NCI-H2081 treated with DMSO at 0.1 percent for 48 hours (cell line): ENCODE results near the gene FARS2.
A peak's percentile ranks its signal among the peaks of the same experiment; 100 is the strongest.

Source experiments
- DNase-seq: peaks from one replicate; lab custom pipeline; 2025; lab: John Stamatoyannopoulos, UW

The FARS2 gene

DNA sequence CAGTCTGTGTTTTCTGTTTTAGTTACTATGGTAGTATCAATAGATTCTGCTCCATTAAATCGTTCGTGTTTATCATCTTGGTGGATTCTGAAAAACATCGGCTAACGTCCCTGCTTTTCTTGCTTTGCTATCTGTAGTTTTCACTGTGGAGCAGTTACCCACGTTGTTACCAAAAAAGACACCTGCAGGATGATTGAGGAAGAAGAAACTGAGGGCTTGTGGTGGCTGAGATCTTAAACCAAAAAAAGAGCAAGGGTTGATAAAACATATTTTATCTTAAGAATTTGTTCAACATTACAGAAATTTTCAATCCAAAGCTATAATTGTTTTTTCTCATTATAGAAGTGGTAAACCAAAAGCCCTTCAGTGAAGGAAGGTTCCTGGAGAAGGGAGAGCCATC is 166.3 kb downstream of the FARS2 start:
- no peak for DNase-seq

DNA sequence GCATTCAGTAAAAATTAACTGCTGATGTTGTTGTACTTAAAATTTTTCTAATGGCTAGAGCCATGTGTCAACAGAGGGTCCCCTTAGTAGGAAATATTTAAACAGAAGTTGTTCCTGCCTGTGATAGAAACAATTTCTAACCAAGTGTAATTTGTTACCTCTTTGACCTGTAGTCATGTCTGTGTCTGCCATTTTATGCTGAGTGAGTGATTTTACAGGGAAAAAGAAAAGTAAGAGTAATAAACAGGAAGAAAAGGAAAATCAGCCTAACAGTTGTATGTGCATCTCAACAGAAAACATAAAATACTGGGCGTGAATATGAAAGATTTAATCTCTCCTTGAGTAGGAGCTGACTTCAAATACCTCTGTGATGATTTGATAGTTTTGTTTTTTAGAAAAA is 172.0 kb downstream of the FARS2 start:
- no peak for DNase-seq

DNA sequence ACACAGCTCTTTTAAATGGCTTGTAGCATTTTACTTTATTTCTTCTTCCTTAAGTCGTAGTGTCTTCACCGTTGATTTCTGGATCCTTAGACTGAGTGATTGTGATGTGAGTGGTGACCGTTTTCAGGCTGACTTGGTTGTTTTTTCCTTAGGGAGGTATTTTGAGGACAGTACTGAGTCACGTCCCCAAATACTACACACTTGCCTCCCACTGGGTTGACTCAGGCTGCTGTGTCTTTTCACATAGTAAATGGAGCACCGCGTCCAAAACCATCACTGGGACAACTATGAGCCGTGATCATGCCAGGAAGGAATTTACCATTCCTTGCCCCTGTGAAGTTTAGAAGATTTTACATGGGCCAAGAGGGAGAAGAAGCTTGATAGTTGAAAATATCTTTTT is 174.1 kb downstream of the FARS2 start:
- no peak for DNase-seq

DNA sequence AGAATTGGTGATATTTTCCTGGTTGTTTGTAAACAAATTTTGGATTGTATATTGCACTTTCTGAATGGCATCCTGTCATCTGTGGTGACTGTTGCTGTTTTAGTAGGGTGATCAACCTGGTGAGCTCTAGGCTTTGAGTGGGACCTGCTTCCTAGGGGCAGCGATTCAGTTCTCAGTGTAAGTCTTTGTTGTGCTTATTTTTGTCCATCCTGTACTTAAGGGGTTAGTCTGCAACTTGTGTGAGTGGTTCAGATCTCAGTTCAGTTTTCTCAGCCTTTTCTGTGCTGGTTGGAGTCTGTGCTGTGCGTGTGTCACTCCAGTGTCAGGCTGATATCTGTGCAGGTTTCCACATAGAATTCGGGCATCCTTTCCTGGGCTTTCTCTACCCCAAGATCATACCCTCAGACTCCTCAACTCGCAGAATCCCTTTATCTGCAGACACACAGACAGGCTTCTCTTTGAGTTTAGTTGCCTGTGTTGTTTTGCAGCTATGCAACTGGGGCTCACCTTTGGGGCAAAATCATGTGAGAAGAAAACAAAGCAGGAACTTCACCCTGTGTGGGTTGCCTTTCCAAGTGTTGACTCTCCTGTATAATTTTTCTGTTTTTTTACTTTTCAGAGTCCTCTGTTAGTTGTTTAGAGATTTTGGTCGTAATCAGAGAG is 177.7 kb downstream of the FARS2 start:
- no peak for DNase-seq

DNA sequence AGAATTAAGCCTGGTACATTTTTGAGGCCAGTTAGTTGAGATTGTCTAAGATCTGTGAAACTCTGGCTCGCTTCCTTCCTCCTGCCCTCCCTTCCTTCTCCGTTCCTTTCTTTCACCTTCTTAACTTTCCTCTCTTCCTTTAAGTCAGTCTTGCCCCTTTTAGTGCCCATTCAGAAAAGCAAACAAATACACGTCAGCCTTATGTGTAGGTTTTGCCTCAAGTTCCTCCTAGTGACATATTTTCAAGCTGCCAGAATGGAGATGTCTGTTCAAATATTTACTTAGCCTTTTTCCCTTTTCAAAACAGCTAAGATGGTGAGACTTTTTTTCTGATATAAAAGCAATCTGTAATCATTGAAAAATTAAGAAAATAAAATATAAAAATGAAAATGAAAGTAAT is 178.4 kb downstream of the FARS2 start:
- DNase-seq: no peak

DNA sequence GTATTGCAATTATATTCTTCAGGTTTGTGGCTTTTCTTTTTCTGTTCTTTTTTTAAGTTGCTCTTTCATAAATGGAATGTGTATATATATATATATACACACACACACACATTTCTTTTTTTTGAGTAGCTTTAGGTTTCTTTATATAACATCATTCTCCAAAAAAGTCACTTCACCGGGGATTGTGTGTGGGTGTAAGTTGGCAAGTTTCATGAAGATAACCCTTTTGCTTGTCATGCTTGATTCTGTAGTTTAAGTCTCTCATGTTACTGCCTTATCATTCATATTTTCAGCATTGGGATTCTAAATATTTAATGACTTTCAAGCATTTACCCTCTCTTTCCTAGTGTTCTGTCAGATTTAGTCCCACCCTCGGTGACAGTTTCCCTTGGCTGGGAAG is 181.0 kb downstream of the FARS2 start:
- DNase-seq: no peak

GRCh38 chr6:5442916-5443315 is 181.6 kb downstream of the FARS2 start:
- no peak for DNase-seq

GRCh38 chr6:5443491-5443890 is 182.2 kb downstream of the FARS2 start:
- no peak for DNase-seq

DNA sequence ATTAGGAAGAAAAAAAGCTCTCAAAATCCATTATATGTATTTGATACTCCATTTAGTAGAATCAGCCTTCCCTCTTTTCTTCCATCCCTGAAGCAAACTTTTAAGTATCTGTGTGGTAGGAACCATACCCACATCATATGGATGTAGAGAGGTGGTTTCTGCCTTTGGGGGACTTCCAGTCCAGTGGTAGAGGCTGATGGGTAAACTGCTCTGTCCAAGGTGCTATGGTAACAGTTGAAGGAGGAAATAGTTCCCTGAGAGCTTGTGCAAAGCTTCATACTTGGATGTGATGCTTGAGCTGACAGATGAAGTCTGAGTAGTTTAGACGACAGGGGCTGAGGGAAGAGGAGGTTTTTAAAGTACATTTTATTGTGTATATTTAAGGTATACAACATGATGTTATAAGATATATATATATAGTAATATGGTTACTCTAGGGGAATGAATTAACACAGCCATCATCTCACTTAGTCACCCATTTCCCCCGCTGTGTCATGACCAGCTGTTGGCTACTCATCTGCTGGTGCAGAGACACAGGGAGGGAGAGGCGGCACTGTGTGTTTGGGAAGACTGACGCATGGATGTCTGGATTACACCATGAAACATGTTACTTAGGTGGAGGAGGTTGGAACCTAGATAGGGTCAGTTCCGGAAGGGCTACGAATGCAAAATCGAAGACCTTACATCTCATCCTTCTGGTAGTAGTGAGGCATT is 185.2 kb downstream of the FARS2 start:
- DNase-seq: no peak

- DNase-seq: no peak
Measured at GRCh38 chr6:5447921-5448320, 186.6 kb downstream of the FARS2 start.

DNA sequence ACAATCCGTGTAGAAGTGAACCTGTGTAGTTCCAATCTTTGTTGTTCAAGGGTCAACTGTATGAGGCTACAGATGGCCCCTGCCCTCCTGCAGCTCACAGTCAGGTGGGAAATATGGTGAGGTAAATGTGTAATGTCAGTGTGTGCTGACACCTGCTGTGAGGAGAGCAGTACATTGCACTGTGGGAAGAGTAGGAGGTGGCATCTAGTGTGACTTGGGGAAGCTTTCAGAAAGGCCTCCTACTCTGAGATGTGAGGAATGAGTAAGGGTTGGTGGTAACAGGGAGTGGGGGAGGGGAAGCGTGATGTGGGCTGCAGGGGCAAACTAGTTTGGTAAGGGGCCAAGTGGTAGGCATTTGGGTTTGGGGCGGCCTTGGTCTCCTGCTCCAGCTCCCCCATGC is 188.8 kb downstream of the FARS2 start:
- DNase-seq: no peak

- DNase-seq: no peak
Measured at GRCh38 chr6:5453546-5453945, 192.2 kb downstream of the FARS2 start.

GRCh38 chr6:5455142-5455541 is 193.8 kb downstream of the FARS2 start:
- DNase-seq: no peak

DNA sequence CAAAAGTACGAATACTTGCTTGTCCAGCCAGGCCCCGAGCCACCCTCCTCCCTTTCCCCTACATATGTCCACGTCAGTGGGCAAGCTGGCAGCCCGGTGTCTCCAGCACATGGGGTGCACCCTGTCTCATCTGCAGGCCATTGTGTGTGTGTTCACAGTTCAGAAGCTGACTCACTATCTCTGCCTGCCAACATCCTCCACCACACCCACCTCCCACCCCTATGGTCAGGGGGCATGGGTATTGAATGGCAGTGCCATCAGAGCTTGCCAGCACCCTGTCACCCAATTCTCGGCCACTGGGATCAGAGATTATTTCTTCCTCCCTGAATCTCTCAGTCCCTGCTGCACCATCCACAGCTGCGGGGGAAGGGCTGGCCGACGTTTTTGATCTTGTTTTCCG is 195.7 kb downstream of the FARS2 start:
- DNase-seq: no peak

DNA sequence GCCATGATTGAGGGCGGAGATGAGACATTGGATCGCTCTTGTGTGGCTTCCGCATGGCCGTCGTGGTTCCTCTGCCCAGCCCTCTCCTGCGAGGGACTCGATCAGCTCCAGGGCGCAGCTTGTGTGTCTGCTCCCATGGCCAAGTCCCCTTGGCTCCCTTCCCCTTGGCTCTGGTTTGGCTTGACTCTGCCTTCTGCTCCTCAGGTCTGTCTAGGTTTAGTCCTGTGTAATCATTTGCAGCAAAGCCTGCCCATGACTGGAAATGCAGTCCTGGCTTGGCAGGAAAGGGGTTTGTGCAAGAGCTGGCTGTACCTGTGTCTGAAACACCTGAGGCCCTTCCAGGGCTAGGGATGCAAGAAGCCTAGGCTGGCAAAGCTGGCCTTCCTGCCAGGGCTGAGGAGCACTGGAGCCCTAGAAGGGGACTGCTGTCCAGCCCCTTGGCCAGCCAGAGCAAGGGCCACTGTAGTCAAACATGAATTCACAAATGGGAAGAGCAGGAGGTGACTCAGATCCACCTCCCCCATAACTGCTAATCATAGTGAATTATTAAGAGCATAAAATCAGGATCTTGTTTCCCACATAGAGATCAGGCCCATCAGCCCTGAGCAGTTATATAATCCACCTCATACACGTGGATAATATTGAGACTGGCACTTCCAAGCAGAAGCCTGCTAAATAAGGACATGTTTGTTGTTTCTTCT is 196.8 kb downstream of the FARS2 start:
- peak; percentile 82 for DNase-seq

DNA sequence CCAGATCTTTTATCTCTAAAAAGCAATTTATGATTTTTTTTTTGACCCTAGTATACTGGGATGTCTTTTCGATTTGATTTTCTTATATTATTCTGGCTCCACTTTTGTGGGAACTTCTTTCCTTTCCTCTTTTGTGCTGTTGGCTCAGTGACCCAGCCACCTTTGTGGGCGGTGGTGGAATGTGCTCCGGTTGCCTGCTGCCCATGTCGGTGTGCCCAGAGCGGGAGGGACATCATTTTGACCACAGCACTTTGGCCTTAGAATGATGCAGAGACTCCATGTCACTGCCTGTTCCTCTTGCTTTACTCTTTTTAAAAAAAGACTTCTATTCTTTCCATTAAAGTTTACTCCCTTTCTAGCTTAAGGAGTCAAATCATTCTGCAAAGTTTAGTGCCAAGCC is 198.0 kb downstream of the FARS2 start:
- no peak for DNase-seq

DNA sequence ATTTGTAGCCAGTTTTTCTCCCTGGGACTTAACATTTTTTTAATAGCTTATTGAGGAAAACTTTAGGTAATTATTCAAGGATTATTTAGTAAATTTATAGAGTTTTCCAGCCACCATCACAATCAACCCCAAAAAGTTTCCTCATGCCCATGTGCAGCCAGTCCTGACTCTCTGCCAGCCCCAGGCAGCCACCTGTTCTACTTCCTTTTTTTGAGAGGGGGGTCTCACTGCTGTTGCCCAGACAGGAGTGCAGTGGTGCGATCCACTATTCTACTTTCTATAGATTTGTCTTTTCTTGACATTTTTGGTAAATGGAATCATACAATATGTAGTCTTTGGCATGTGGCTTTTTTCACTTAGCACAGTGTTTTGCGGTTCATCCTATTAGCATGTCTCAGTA is 200.1 kb downstream of the FARS2 start:
- DNase-seq: no peak

- no peak for DNase-seq
Measured at GRCh38 chr6:5462856-5463255, 201.5 kb downstream of the FARS2 start.

GRCh38 chr6:5463690-5464089 is 202.4 kb downstream of the FARS2 start:
- no peak for DNase-seq

DNA sequence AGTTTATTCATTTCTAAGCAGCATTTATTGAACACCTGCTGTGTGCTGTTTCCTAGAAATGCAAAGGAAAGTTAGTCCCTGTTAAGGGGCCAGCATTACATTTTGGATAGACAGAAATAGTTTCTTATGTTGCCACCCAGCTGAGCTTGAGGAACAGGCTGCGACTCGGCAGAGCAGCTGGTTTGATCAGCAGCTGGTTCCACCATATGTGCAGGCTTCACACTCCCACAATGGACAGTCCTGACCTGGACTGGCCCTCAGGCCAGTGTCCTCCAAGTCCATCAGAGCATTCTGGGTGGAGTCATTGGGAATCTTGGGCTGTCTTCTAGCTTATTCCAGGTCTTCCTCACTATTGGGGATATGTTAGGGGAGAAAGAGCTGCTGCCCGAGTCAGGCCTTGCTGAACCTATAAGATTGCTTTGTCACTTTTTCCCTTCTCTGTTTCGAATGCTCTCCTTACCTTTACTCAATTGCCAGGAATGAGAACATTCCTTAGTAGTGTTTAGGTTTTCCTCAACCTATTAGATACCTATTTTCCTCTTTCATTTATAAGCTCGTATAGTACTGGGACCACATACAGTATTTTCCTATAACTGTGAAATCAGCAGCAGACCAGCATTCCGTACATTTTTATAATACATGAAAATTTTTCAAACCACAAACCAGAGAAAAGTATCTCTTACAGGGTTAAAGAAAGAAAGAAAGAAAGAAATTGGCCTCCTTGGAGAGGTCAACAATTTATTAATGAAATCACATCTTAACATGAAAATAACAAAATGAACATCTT is 203.0 kb downstream of the FARS2 start:
- no peak for DNase-seq

- no peak for DNase-seq
Measured at GRCh38 chr6:5466281-5467136, 205.2 kb downstream of the FARS2 start.

GRCh38 chr6:5468586-5468985 is 207.3 kb downstream of the FARS2 start:
- DNase-seq: no peak
